ENCODE data around the gene COL4A6.
"Not testable (repeated sequence)": the region's sequence is repeated elsewhere in the genome, so short reads cannot be mapped to it uniquely, and the experiment has no call there.

COL4A6 gene

DNA sequence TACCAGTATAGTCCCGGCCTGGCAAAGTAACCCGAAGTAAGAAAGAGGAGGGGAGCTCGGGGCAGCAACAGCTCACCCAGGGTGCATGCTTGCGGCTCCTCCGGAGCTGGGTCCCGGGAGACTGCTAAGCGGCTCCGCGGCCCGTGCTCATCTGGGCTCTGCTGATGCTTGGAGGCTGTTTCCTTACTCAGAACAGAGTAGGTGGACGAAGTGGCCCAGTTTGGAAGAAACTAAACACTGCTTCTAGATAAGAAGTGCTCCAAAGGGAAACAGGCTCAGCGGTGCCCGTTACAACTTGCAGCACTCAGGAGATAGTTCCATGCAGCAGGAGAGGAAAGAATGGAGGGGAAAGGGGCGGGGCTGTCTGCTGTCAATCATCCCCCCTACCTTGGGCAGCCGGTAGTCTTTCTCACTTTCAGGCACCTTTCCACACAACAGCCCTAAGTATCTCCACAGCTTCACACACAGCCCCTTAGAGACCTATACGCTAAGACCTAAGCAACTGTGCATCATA is at the start of gene COL4A6:
Gene COL4A6, minus strand, starts transcription at position 313 of the 514 bp plus-strand sequence. Its CDS starts 226 bp downstream, at position 87.
- DNase-seq, result no peak

DNA sequence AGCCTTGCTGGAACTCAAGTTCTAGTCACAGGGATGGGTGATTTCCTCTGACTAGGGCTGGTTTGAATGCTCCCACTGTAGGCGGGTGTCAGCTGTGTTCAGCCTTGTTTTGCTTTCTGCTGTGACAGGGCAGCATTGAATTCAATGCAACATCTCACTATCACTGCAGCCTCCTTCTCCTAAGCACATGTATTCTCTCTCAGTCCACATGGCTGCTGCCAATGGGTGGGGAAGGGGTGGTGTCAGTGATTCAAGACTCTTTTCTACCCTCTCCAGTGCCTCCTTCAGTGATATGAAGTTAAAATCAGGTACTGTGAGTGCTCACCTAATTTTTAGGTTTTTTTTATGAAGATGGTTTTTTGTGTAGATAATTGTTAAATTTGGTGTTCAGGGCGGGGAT is 47.7 kb upstream of the COL4A6 start:
- DNase-seq, result no peak

DNA sequence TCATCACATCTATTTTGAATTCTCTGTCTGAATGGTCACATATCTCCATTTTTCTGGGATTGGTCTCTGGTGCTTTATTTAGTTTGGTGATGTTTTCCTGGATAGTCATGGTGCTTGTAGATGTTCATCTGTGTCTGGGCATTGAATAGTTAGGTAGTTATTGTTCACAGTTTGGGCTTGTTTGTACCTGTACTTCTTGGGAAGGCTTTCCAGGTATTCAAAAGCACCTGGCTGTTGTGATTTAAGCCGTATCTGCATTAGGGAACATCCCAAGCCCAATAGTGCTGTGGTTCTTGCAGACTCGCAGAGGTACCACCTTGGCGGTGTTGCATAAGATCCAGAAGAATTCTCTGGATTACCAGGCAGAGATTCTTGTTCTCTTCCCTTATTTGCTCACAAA is 46.0 kb upstream of the COL4A6 start:
- no peak for DNase-seq

DNA sequence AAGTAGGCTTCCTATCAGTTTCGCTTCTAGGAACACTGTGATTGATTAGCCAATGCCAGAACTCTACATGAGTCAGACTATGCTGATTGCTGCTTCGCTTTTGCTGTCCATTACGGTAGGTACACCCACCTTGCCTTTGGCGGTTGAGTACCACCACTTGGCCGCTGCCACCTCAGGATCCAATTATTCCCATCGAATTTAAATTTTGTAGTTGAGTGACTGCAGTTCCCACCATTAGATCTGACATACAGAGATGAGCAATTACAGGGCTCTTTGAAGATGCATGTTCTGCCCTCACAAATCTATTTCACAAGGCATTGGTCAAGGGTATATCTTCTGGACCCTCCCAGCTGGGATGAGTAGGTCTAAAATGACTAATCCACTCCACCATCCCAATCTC is 43.3 kb upstream of the COL4A6 start:
- not testable (repeated sequence) for DNase-seq

DNA sequence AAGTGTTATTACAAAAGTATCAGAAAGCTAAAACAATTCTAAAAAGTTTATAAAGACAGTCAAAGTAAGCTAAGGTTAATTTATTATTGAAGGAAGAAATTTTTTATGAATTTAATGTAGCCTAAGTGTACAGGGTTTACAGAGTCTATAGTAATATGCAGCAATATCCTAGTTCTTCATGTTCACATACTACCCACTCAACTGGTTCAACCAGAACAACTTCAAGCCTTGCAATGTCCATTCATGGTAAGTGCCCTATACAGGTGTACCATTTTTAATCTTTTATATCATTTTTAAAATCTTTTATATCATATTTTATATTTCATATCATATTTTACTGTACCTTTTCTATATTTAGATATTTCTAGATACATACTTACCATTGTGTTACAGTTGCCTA is 35.8 kb upstream of the COL4A6 start:
- DNase-seq, result no peak

DNA sequence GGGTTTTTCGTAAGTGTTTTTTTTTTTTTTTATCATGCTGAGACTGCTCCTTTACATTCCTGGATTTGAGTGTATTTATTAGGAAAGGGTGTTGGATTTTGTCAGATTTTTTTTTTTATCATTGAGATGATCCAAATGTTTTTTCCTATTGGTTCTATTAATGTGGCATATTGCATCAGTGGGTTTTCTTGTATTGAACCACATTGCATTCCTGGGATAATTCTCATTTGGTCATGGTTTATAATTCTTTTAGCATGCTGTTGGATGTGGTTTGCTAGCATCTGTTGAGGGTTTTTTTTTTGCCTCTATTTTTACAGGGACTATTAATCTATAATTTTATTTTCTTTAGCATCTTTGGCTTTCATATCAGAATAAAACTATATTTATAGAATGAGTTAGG is 30.3 kb upstream of the COL4A6 start:
- no peak for DNase-seq

DNA sequence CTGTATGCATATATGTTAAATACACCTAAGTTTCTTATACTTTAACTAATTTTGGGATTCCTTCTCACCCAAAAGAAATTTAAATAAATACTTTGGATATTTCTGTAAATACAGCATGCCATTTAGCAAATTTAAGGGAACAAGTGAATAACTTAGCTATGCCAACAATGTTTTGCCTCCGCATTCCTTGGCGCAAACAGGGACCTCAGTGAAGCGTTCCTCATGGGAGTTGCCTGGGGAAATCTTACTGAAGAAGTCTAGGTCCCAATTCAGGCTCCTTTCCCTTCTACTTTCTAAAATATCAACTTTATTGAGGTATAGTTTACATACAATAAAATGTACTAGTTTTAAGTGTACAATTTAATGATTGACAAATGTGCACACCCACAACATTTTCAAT is 26.4 kb upstream of the COL4A6 start:
- no peak for DNase-seq

DNA sequence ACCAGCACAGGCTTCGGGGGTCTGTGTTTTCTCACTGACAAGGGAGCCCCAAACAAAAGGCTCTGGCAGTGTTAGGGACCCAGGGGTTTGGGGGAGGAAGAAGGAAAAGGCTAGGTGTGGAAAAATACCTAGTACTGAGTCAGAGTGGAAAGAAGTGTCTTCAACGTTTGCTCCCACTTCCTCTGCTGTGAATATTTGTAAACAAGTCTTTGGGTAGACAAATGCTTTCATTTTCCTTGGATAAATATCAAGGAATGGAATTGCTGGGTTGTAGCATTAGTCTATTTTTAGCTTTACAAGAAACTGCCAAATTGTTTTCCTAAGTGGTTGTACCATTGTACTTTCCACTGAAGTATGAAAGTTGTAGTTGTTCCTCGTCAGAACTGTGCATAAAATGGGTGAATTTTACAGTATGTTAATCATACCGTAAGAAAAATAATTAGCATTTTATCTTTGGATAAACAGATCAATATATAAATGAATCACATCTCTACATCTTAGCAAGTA is 18.8 kb upstream of the COL4A6 start:
- DNase-seq, result no peak

DNA sequence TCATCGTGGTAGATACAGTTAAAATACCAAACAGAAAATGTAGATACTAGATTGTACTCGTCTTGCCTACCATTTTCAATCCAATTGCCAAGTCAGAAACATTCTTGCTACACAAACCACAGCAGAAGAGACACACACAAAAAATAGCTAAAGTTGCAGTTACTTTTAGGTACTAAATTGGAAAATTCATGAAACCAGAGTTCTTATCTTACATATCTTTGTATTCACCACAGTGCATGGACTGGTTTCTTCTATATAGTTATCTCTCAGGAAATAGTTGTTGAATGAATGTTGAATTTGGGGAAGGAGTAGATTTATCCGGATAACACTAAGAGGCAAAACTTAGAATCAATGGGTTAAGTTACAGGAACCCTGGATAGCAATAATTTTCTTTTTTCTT is 15.6 kb upstream of the COL4A6 start:
- DNase-seq, result no peak

DNA sequence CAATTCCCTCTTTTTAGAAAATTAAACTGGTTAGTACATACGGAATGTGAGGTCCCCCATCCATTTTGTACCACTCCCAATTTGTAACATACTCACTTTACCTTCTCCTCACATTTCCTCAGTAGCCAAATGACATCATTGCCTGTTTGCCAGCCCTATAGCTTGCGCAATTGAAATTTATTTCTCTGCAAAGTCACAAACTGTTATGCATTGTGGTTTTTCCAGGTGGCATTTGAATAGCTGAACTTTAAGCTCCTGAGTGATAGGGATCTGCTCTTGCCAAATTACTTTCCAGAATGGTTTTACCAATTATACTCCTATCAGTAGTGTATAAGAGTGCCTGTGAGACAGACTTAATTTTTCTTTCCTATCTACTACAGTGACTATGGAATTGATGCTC is 9.1 kb upstream of the COL4A6 start:
- DNase-seq, result no peak

DNA sequence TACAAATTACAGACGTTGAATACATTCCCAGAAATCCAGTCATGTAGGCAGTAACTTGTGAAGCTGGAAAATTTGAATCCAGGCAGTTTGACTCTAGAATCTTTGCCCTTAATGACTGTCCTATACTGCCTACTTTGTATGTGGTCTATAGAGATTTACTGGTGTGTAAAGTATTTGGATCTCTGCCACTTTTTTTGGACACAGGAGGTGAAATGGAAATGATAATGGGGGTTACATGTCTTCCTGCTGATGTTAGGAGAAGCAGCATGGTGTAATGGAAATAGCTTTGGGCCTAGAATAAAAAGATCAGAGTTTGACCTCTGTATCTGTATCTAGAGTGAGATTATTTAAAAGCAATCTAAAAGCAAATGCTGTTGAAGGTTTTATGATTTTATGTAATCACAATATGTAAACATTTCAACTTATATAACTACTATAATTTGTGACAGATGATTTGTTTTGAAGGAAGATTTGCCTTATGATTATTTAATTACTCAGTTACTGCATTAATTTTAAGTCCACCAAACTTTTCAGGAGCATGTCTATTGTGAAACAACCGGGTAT is 4.8 kb upstream of the COL4A6 start:
- DNase-seq, result no peak

DNA sequence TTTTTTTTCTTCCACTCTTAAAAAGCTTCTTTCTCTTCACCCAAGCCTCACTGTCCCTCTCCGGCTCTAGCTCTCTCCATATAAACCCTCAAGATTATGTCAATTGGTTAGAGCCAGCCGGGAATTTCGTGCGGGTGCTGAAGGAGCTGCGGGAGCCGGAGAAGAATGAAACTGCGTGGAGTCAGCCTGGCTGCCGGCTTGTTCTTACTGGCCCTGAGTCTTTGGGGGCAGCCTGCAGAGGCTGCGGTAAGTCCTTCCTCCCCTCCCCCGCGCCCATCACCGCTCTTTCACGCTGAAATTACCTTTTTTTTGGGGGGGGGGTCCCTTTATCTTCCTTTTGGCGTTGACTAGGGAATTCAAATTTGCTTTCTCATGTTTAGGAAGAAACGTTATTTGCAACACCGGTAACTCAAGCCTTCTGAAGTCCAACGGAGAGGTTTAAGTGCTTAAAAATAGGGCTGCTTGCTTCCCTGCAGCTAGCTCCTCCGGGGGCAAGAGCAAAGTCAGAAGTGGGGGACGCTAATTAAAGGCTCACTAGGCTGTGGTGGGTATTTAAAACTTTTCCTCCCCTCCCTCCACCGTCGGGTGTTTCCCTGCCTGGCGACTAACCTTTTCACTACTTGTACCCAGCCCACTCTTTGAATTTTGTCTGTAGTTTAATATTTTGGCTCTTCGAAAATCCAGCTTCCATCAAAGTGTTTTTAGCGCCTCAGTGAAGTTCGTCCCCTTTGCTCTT is 1.9 kb upstream of the COL4A6 start:
- DNase-seq, result no peak

DNA sequence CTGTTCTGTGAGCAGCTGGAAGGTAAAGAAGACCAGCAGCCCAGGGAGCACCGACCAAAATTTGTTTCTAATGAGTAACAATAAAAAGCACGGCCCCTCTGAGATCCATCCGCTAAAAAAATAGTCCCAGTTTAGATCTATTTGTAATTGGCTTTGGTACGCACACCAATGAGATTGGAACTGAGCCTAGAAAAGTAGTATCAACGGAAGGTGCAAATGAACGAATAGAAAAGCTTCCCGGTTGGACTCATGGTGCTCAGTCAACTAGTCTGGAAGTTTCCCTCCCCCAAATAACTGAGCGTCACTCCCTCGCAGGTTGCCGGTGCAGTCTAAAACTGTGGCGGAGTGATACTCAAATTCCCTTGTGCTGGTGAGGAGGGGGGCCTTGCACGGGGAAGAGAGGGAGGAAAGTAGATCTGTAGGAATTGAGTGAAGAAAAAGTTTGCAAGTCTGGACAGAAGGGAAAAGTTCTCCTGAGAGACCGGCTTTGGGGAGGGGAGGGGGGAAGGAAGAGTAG is 1.3 kb upstream of the COL4A6 start, which contains the start of gene COL4A5:
Gene COL4A5, plus strand, starts transcription at position 413 of the 517 bp plus-strand sequence. CDS start 288 bp downstream, outside the sequence.
- DNase-seq, result no peak

DNA sequence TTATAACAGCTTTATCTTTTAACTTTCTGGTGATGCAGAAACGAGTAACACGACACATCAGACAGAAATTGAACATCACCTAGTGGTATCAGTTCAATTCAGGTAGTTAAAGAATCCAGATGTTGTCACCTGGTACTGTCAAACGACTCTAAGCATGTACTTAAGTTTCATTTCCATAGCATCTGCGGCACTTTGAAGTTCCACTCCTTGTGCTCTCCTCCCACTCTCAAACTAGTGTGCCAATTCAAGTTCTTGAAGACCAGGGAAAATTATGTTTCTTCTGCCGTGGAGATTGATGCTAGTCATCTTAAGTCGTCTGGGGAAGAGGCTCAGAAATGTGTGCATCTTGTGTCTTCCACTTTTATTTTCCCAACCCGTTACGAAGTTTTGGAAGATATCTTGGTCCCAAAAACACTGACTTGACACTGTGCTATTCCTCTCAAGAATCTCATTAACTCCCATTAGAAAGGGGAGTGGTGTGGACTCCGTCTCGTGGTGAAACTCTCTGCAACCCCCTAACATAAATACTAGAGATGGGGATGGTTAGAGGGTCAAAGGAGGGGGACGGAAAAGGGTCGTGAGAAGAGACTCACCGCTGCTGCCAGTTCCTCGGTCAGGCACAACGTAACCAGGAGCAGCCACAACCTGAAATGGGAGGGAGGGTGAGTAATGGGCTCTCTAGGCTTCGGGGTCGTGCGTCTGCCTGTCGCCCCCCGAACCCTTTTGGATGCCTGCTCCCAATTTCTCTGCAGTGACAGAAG is 693 bp downstream of the COL4A6 start:
- DNase-seq, result no peak

DNA sequence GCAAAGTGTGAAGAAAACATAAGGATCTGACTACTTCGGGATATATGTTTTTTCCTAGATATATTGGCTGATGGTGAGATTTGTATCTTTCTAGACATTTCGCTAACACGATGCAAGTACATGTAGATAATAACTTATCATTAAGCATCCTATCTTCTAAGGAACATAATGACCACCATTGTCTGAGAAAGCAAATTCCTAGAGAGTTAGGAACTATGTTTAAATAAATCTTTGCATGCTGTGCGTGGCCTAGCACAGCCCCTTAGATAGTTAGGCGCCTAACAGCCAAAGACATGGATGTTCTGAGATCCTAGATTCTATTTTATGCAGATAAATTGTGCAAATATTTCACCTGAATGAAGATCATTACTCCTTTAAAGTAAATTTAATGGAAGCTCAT is 3.0 kb downstream of the COL4A6 start:
- DNase-seq, result no peak

DNA sequence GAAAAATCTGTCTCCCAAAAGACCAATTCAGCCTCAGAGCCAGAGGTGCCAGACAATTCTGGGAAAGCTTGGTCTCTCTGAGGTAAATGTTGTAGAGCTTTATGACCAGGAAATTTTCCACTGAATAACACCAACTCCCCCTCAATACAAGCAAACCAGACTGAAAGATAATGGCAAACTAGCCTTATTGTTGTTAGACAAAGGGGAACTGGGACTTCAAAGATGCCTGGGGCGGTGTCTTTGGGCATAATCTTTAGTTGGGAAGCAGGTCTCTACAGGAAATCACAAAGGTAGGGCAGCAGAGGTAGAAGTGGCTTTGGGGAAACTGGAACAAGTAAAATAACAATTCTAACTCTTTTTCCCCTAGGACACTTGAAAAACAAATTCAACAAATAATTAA is 12.0 kb downstream of the COL4A6 start:
- DNase-seq, result no peak

DNA sequence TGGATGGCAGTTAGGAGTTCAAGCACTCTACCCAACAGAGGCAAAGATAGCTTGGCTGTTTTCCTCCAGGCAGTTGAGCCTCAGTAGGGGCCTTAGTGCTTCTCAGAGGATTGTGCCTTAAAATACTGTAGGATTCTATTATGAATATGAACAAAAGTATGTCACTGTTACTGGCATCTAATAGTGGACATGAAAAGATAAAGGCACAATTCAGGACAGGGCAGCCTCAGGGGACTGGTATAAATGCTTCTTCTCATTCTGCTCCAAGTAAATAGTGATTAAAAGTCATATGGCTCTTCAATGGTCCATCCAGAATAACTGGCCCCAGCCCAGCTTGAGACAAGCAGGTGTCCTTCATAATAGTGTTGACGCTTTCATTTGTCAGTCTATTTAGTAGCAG is 17.7 kb downstream of the COL4A6 start:
- DNase-seq, result no peak

DNA sequence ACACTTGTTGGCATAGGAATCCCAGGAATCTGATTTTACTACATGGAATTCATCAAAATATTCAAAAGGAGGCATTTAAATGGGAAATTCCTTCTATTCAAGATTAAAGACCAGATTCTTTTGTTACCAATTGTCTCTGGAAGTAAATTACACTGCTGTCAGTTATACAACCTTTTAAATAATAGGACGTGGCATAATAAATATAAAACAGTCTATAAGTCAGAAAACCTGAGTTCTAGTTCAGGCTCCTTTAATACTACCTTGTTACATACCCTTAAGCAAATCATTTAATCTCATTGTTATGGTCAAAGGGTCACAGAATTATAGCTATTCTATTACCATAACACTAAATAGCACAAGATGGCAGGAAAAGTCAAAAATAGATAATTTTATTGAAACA is 18.8 kb downstream of the COL4A6 start:
- no peak for DNase-seq

DNA sequence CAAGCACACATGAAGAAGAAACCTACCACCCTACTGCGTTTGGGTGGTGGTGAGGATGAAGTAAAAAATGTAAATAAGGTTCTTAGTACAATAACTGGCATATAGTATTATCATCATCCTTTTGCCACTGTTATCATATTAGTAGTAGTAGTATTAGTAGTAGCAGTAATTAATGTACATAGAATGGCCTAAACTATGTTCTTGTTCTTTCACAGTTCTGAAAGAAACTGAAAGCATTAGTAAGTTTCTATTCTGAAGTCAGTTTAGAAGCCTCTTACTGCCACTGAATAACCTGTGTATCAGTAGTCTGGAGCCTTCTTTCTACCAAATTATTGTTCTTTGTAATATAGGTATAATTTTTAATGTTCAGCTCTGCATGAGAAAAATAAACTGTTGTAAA is 21.0 kb downstream of the COL4A6 start:
- no peak for DNase-seq

DNA sequence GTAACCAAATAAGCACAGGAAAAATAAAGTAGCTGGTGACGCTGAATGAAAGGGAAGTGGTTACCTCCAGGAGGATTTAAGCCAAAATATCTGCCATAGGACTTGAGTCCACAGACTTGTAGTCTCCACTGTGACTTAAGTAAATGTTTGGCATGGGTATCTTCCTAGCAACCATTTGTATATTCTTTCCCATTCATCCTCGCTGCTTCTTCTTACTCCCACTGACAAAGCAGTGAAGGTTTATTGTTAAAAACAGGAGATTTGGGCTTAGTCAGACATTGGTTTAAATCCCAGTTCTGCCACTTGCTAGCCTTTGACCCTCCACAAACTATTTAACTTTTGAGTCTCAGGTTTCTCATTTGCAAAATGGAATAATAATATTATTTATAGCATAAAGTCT is 22.3 kb downstream of the COL4A6 start:
- no peak for DNase-seq

DNA sequence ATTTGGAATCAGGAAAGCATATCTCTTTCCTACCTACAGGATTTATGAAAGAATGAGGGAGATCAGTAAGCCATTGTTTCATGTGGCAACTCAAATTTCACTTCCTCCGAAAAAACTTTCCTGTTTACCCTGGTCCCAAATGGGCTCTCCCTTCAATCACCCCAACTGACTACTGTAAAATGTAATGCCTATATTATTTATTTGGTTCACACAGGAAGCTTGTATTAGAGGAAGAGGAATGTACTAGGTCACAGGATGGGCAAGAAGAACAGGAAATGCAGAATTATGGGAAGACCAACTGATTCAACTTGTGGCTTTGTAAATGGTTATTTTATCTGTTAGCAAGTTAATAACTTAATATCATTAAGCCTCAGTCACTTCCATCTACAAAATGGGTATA is 23.1 kb downstream of the COL4A6 start:
- no peak for DNase-seq

DNA sequence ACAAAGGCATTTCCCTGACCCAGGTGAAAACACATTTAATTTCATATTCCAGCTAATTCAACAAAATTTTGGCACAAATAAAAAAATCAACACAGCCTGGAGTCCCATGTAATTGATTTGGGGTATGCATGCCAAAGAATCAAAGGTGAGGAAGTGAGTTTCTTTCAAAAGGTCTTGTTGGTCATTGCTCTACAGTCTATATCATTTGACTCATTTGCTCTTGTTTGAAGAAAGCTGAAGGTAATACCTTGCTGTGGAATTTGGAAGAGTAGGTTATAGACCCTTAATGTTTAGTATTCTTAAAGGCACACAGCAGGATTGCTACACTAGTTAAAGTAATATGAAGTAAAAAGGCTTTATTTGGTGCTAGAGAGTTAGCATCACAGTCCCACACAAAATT is 25.4 kb downstream of the COL4A6 start:
- DNase-seq, result no peak

DNA sequence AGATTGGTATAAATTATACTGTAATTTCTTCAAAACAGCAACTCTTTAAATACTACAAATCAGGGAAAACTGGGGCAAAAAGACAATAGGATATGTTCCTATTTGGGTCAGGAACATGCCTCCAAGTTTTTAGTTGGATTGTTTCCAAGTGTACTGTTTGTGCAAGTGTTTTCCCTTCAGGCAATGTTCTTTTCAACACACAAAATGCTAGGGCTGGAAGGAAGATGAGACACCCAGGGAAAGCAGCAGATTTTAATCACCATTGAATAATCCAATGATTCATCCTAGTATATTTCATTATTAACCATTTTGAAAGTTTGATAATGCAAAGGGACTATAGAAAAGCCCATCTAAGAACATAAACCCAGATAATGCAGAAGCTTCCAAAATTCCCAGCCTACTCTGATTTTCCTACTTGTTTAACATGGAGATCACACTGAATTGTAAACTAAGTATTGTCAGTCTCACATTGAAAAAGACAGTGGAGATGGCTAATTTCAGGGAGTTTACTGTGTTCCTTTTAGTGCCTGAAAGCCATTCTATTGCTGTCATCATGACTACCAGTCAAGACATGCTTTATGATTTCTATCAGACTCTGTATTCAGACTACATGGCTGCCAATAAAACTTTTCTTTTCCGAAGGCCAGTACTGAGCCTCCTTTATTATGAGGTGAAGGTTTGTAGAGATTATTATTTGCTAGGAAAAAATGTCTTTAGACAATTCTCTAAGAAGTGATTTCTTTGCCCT is 38.6 kb downstream of the COL4A6 start:
- DNase-seq, result no peak

Data from activated naive CD4-positive, alpha-beta T cell treated with Interleukin-2 at 50 U/mL for 16 hours (primary cell).